Measurements from ENCODE around the gene ANKRD35. TPM values are rescaled to one million over a fixed set of nuclear protein-coding genes. Genes with fewer than 3 reads are reported as not detected.

The ANKRD35 gene
- polyA plus RNA-seq, 1 of the 3 experiments (the other 2 are of a cell fraction): 0.08 TPM

GRCh38 chr1:145824499-145824842, 61.2 kb downstream of the ANKRD35 start:
- H3F3A ChIP-seq (replicated peaks; ENCODE audit: insufficient read depth): peaks cover 14% of the 10 kb centered on the region
- TF ChIP-seq CHD2 (IDR thresholded peaks at IDR 0.05; ENCODE audit: low read length, partially characterized antibody): no peak
- TF ChIP-seq TCF12 (IDR thresholded peaks at IDR 0.05): no peak
- no peak for TF ChIP-seq FOXM1 (IDR thresholded peaks at IDR 0.05; ENCODE audit: low read depth)
- no peak for TF ChIP-seq JUND (IDR thresholded peaks at IDR 0.05)
- no peak for TF ChIP-seq MAX (IDR thresholded peaks at IDR 0.05; ENCODE audit: low read depth)
- no peak for TF ChIP-seq YY1 (IDR thresholded peaks at IDR 0.05; ENCODE audit: low read depth)
- TF ChIP-seq, protein P1, sequence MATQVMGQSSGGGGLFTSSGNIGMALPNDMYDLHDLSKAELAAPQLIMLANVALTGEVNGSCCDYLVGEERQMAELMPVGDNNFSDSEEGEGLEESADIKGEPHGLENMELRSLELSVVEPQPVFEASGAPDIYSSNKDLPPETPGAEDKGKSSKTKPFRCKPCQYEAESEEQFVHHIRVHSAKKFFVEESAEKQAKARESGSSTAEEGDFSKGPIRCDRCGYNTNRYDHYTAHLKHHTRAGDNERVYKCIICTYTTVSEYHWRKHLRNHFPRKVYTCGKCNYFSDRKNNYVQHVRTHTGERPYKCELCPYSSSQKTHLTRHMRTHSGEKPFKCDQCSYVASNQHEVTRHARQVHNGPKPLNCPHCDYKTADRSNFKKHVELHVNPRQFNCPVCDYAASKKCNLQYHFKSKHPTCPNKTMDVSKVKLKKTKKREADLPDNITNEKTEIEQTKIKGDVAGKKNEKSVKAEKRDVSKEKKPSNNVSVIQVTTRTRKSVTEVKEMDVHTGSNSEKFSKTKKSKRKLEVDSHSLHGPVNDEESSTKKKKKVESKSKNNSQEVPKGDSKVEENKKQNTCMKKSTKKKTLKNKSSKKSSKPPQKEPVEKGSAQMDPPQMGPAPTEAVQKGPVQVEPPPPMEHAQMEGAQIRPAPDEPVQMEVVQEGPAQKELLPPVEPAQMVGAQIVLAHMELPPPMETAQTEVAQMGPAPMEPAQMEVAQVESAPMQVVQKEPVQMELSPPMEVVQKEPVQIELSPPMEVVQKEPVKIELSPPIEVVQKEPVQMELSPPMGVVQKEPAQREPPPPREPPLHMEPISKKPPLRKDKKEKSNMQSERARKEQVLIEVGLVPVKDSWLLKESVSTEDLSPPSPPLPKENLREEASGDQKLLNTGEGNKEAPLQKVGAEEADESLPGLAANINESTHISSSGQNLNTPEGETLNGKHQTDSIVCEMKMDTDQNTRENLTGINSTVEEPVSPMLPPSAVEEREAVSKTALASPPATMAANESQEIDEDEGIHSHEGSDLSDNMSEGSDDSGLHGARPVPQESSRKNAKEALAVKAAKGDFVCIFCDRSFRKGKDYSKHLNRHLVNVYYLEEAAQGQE (IDR thresholded peaks at IDR 0.05; ENCODE audit: low read depth, low read length): no peak
- TF ChIP-seq, protein P2, sequence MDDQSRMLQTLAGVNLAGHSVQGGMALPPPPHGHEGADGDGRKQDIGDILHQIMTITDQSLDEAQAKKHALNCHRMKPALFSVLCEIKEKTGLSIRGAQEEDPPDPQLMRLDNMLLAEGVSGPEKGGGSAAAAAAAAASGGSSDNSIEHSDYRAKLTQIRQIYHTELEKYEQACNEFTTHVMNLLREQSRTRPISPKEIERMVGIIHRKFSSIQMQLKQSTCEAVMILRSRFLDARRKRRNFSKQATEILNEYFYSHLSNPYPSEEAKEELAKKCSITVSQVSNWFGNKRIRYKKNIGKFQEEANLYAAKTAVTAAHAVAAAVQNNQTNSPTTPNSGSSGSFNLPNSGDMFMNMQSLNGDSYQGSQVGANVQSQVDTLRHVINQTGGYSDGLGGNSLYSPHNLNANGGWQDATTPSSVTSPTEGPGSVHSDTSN (IDR thresholded peaks at IDR 0.05): no peak
- TF ChIP-seq RFX5 (IDR thresholded peaks at IDR 0.05; ENCODE audit: low read length): no peak
- TF ChIP-seq EZH2phosphoT487 (IDR thresholded peaks at IDR 0.05; ENCODE audit: borderline replicate concordance, low read depth): no peak
- no peak for TF ChIP-seq GABPA (IDR thresholded peaks at IDR 0.05; ENCODE audit: low read depth)
- H4K20me1 ChIP-seq (ENCODE audit: insufficient read depth): no peaks in the 10 kb centered on the region
- H3K9me2 ChIP-seq: no peaks in the 10 kb centered on the region
- no peaks in the 10 kb centered on the region for H3K9me3 ChIP-seq
- peak overlapping the region; percentile 90 to 99 for H3K4me3 ChIP-seq (ENCODE audit: low read depth in 2 of 2, low read length in 1 of 2)
- peaks cover 0 to 12% of the 10 kb centered on the region in 2 experiments; a peak in 2 of 4 replicates for H3K4me1 ChIP-seq (ENCODE audit: control insufficient read depth in 1 of 2, insufficient read depth in 2 of 2, low read depth in 1 of 2, low read length in 1 of 2)
- peak overlapping the region; percentile 87 for H3K9ac ChIP-seq
- peak overlapping the region; percentile 90 for H2AFZ ChIP-seq (ENCODE audit: low read depth)
- peaks cover 56% of the 10 kb centered on the region for H3K79me2 ChIP-seq (ENCODE audit: insufficient read depth)
- H3K27me3 ChIP-seq (ENCODE audit: insufficient read depth): no peaks in the 10 kb centered on the region
- peak overlapping the region; percentile 74 for H3K4me2 ChIP-seq
- CTCF ChIA-PET: interaction anchor here (1.4 to 10.4 kb wide), 4 partner anchors 21 to 183 kb away, joined by 3 to 121 read pairs (median 4); partner anchors contain the start of genes ITGA10 and NUDT17
- H3K27ac ChIP-seq (ENCODE audit: low read depth in 2 of 2, low read length in 1 of 2): peak overlapping the region; percentile 92 to 98
- peaks cover 24 to 37% of the 10 kb centered on the region in 2 experiments for H3K36me3 ChIP-seq (replicated peaks in 1 of 2; ENCODE audit: control insufficient read depth in 1 of 2, insufficient read depth in 2 of 2, low read length in 1 of 2)
- peak; percentile 11 for DNase-seq
- 3% methylated on average over 7 of the region's 7 CpGs for WGBS (ENCODE audit: low lambda C conversion rate)
- POLR2A ChIA-PET: interaction anchor here (1.1 to 1.4 kb wide), 3 partner anchors 21 to 103 kb away, joined by 3 to 12 read pairs (median 3); partner anchors contain the start of genes NUDT17, PIAS3 and RBM8A
